Psoas muscle (tissue), 8 donors: ENCODE results near the gene JADE1. TPM values are rescaled to one million over a fixed set of nuclear protein-coding genes. Genes with fewer than 3 reads are reported as not detected.

ENCODE experiments used
- ATAC-seq, 4 donors: fragments of 200-7000 bp; cut with Tn5 transposase; one replicate each; pipeline ENCODE4 v1.9.1; 2020; ENCODE audit warnings: moderate library complexity in 3 of 4, mild to moderate bottlenecking in 2 of 4
- DNase-seq, 2 donors: peaks; one replicate each; pipeline ENCODE4 v3.0.0-alpha.2; 2020
- H3K27ac ChIP-seq: fragments of 200-600 bp; one replicate; pipeline ENCODE4 v1.8.0; 2022
- H3K27me3 ChIP-seq, 3 donors: fragments of 200-600 bp in 1 of 3; one replicate each; pipeline versions ENCODE4 v1.6.1 to v1.8.0; 2013 to 2022; ENCODE audit warnings: low read length in 2 of 3, mild to moderate bottlenecking in 2 of 3, moderate library complexity in 1 of 3; ENCODE audit not compliant: insufficient read depth in 3 of 3
- H3K36me3 ChIP-seq, 2 donors: fragments of 200-600 bp in 1 of 2; one replicate each; pipeline versions ENCODE4 v1.6.1 to v1.8.0; 2013 to 2022; ENCODE audit warnings: low read depth in 1 of 2, mild to moderate bottlenecking in 1 of 2, moderate library complexity in 1 of 2; ENCODE audit not compliant: insufficient read depth in 1 of 2
- H3K4me1 ChIP-seq: fragments of 200-600 bp; one replicate; pipeline ENCODE4 v1.8.0; 2022
- H3K4me3 ChIP-seq: fragments of 200-600 bp; one replicate; pipeline ENCODE4 v1.8.0; 2022; ENCODE audit warnings: mild to moderate bottlenecking
- H3K9me3 ChIP-seq: fragments of 200-600 bp; one replicate; pipeline ENCODE4 v1.8.0; 2022
- WGBS, 3 donors: extraction: QIAGEN DNeasy Blood & Tissue Kit; methylation state at CpG; one replicate each; pipeline versions ENCODE4 v1.1.6 to v1.1.7; 2013; 5-methylcytosine and 5-hydroxymethylcytosine counted together
- intact Hi-C, 2 donors: fragments of 100-400 bp; cut with DNase I; formaldehyde crosslinking; loops; one replicate each; pipeline versions ENCODE4 v1.11.0 to v1.14.2; 2022
- polyA plus RNA-seq, 3 donors: library from polyadenylated mRNA; stranded (reverse); fragments of 200-250 nt; gene quantifications; one replicate each; pipeline ENCODE4 v1.2.3, GENCODE V29; 2013
- total RNA-seq, 4 donors: library from RNA; stranded (reverse); fragmentation: NEBNext Ultra II Directional in 2 of 4; extraction: Animal tissue kit (Norgen Biotek cat#: 25700) in 2 of 4; gene quantifications; one replicate each; pipeline versions ENCODE4 v1.2.1 to v1.2.4, GENCODE V29; 2021 to 2023
- TF ChIP-seq, protein P1 (sequence below): fragments of 200-600 bp; IDR thresholded peaks from one replicate; pipeline ENCODE4 v1.8.0; 2022; ENCODE audit warnings: antibody characterized with exemption
- donor health status: healthy with polysubstance abuse.
- donor health status: DM: no; HTN: no; CAD: no; lungs with moderate emphysema.
- donor health status: Bipolar disorder and iron deficiency.
- donor health status: healthy.
- donor health status: DM: yes; HTN: yes; CAD: no.
- donor health status: DM: no; HTN: no; CAD: no.
- donor health status: DM: no; HTN: no; CAD: no.
- donor health status: DM: yes; HTN: yes; CAD: no.

JADE1 gene
- total and polyA plus RNA-seq, 7 donors, result 5.8 to 21.4 (median 16.8) TPM

DNA sequence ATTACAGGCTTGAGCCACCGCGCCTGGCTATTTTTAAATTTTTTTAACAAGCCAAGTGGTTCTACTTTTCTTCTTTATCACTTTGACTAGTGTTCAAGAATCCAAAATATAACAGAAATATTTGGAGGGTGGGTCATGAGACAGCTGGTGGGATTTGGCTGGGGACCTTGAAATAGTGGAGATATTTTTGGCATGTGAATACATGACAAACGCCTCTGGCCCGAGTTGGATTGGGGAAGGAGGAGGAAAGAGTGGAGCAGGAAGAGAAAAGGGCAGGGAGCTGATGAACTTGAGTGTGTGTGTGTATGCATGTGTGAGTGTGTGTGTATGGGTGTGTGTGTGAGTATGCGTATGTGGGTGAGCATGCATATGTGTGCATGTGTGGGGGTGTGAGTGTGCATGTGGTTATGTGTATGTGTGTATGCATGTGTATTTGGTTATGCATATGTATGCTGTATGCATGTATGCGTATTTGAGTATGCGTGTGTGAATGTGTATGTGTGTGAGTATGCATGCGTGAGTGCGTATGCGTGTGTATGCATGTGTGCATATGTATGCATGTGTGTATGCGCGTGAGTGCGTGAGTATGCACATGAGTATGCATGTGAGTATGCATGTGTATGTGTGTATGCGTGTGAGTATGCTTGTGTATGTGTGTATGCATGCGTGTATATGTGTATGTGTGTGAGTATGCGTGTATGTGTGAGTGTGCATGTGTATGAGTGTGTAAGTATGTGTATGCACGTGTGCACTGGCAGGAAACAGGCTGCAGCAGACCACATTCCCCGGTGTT, 49.6 kb downstream of the JADE1 start:
- Histone ChIP-seq H3K27ac (no peak overlapping the region), H3K4me3 (no peak overlapping the region), H3K36me3 (peaks cover 3 to 90% of the 10 kb centered on the region in 2 donors), H3K27me3 (no peaks in the 10 kb centered on the region), H3K9me3 (no peaks in the 10 kb centered on the region), H3K4me1 (peaks cover 18% of the 10 kb centered on the region)
- intact Hi-C loops, result no loop called here
- 61 to 66% (median 63%) methylated on average over 18 of the region's 18 CpGs for WGBS, 3 donors
- DNase-seq (no peak), ATAC-seq (peak; percentile 46 to 62 (median 52))
- TF ChIP-seq, protein P1, sequence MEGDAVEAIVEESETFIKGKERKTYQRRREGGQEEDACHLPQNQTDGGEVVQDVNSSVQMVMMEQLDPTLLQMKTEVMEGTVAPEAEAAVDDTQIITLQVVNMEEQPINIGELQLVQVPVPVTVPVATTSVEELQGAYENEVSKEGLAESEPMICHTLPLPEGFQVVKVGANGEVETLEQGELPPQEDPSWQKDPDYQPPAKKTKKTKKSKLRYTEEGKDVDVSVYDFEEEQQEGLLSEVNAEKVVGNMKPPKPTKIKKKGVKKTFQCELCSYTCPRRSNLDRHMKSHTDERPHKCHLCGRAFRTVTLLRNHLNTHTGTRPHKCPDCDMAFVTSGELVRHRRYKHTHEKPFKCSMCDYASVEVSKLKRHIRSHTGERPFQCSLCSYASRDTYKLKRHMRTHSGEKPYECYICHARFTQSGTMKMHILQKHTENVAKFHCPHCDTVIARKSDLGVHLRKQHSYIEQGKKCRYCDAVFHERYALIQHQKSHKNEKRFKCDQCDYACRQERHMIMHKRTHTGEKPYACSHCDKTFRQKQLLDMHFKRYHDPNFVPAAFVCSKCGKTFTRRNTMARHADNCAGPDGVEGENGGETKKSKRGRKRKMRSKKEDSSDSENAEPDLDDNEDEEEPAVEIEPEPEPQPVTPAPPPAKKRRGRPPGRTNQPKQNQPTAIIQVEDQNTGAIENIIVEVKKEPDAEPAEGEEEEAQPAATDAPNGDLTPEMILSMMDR, result no peak

DNA sequence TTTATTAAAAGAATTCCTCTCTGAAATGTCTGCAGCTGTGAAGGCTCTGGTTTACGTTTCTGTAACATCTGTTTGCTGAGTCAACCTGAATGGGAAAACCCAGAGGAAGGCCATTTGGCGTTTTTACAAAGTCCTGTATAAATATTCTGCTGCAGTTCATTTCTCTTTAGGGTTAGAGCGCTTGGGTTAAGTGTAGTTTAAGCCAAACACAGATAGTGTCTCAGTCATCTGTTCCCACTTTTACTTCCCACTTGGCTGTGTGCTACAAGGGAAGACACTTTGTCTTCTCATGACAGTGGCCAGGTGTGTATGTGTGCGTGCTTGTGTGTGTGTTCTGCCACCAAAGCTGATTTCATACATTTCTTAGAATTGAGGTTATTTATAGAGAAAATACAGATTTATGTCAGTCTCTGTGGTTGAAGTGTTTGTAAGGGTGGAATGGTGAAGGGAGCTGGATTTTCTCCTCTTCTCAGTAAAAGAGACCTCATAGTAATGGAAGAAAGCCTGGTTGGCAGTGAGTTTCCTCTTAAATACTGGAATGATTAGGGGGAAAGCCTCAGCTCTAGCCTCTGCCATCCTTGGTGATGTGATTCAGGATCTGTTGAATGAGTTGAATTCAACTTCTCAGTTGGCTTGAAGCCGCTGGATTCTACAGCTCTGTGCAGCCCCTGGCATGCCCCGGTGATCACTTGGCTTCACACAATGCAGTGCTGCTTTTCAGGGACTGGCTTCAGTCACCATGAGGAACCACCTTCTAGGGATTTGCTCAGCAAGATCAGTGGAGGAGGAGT, 50.6 kb downstream of the JADE1 start:
- Histone ChIP-seq H3K36me3 (peaks cover 3 to 90% of the 10 kb centered on the region in 2 donors), H3K27me3 (no peaks in the 10 kb centered on the region), H3K9me3 (no peaks in the 10 kb centered on the region), H3K27ac (no peak overlapping the region), H3K4me3 (no peak overlapping the region), H3K4me1 (peaks cover 18% of the 10 kb centered on the region)
- ATAC-seq (no peak), DNase-seq (no peak)
- WGBS, 3 donors, result 38 to 48% (median 41%) methylated on average over 6 of the region's 6 CpGs
- intact Hi-C loops, result loop anchor here (5.0 to 10.0 kb wide), 5 partner anchors 285 to 668 kb away; no protein-coding TSS in a partner anchor
- TF ChIP-seq, protein P1, result no peak

DNA sequence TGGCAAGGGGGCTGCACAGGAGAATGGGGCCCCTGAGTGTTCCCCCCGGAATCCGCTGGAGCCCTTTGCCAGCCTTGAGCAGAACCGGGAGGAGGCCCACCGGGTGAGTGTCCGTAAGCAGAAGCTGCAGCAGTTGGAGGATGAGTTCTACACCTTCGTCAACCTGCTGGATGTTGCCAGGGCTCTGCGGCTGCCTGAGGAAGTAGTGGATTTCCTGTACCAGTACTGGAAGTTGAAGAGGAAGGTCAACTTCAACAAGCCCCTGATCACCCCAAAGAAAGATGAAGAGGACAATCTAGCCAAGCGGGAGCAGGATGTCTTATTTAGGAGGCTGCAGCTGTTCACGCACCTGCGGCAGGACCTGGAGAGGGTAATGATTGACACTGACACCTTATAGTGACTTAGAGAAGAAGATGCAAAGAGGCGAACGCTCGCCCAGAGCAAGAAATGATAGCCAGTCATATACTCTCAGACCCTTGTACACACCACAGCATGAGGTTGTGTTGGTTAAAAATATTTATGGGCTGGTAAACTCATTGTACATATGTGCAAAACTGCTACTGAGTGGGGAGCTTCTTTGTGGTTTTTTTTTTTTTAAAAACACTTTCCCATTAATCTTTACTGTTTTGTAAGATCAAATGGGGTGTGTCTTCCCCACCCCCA, 52.5 kb downstream of the JADE1 start:
- intact Hi-C loops, result loop anchor here (2.0 to 10.0 kb wide), 7 partner anchors 79 to 670 kb away; no protein-coding TSS in a partner anchor
- H3K4me3 ChIP-seq, result no peak overlapping the region
- ATAC-seq, result no peak
- peaks cover 3 to 85% of the 10 kb centered on the region in 2 donors for H3K36me3 ChIP-seq
- no peak for DNase-seq
- no peaks in the 10 kb centered on the region for H3K9me3 ChIP-seq
- H3K27me3 ChIP-seq, result no peaks in the 10 kb centered on the region
- WGBS, 3 donors, result 79 to 84% (median 79%) methylated on average over 13 of the region's 13 CpGs
- H3K4me1 ChIP-seq, result peaks cover 18% of the 10 kb centered on the region
- TF ChIP-seq, protein P1, result no peak
- H3K27ac ChIP-seq, result no peak overlapping the region

- ATAC-seq (no peak), DNase-seq (no peak)
- Histone ChIP-seq H3K27me3 (no peaks in the 10 kb centered on the region), H3K36me3 (peaks cover 3 to 85% of the 10 kb centered on the region in 2 donors), H3K27ac (no peak overlapping the region), H3K9me3 (no peaks in the 10 kb centered on the region), H3K4me1 (peaks cover 18% of the 10 kb centered on the region), H3K4me3 (no peak overlapping the region)
- WGBS, 3 donors, result 72 to 80% (median 75%) methylated on average over 14 of the region's 14 CpGs
- intact Hi-C loops, result loop anchor here (1.0 to 10.0 kb wide), 8 partner anchors 79 to 670 kb away; no protein-coding TSS in a partner anchor
- TF ChIP-seq, protein P1, result no peak
These were observed 53.3 kb downstream of the JADE1 start for GRCh38 chr4:128862608-128863311.
